GM19463 (cell line): ENCODE measurements around the gene ZNF428.
"Not testable (repeated sequence)": the region's sequence is repeated elsewhere in the genome, so short reads cannot be mapped to it uniquely, and the experiment has no call there.

ENCODE experiments used
- ATAC-seq: cut with Tn5 transposase; IDR thresholded peaks from one replicate; pipeline ENCODE4 v1.9.1; 2021; ENCODE audit warnings: mild to moderate bottlenecking, moderate library complexity; ENCODE audit not compliant: unreplicated experiment

The ZNF428 gene

GRCh38 chr19:43595605-43595998 lies 23.8 kb downstream of the ZNF428 start:
- ATAC-seq = no peak

- peak; percentile 41 for ATAC-seq
Observed at GRCh38 chr19:43594710-43595604, 24.5 kb downstream of the ZNF428 start.

GRCh38 chr19:43594081-43594697 lies 25.2 kb downstream of the ZNF428 start:
- ATAC-seq = no peak

GRCh38 chr19:43592800-43593350 lies 26.6 kb downstream of the ZNF428 start:
- ATAC-seq = no peak

- no peak for ATAC-seq
Observed at GRCh38 chr19:43591904-43592772, 27.3 kb downstream of the ZNF428 start.

- ATAC-seq = no peak
Observed at GRCh38 chr19:43589678-43590077, 29.8 kb downstream of the ZNF428 start.

GRCh38 chr19:43589277-43589676 lies 30.2 kb downstream of the ZNF428 start:
- no peak for ATAC-seq

- ATAC-seq = not testable (repeated sequence)
Observed at GRCh38 chr19:43587029-43587428, 32.4 kb downstream of the ZNF428 start.

GRCh38 chr19:43586346-43586745 lies 33.1 kb downstream of the ZNF428 start:
- ATAC-seq = no peak

GRCh38 chr19:43584484-43584883 lies 34.9 kb downstream of the ZNF428 start:
- ATAC-seq = peak; percentile 54

- ATAC-seq = no peak
Observed at GRCh38 chr19:43582495-43582894, 36.9 kb downstream of the ZNF428 start.

- ATAC-seq = no peak
Observed at GRCh38 chr19:43581467-43581866, 38.0 kb downstream of the ZNF428 start.

- no peak for ATAC-seq
Observed at GRCh38 chr19:43578787-43579186, 40.6 kb downstream of the ZNF428 start.

- ATAC-seq = no peak
Observed at GRCh38 chr19:43575955-43576878, 43.2 kb downstream of the ZNF428 start.

GRCh38 chr19:43575156-43575950 lies 44.1 kb downstream of the ZNF428 start, which contains the start of the genes PINLYP and XRCC1:
PINLYP (plus strand) TSS chr19:43575801; CDS start chr19:43577192, 1,391 bp downstream.
XRCC1 (minus strand) TSS chr19:43575527; CDS start chr19:43575458, 69 bp downstream.
- peak; percentile 98 for ATAC-seq

GRCh38 chr19:43574424-43575155 lies 44.8 kb downstream of the ZNF428 start:
- no peak for ATAC-seq

GRCh38 chr19:43572171-43572588 lies 47.2 kb downstream of the ZNF428 start:
- no peak for ATAC-seq

GRCh38 chr19:43570174-43570791 lies 49.1 kb downstream of the ZNF428 start:
- no peak for ATAC-seq
